ENCODE data around the gene PPOX.

- no peak for TF ChIP-seq CTCF (conservative IDR thresholded peaks at IDR 0.05)
- TF ChIP-seq EZH2 (IDR thresholded peaks at IDR 0.05; ENCODE audit: low read depth): no peak
These were observed 2.4 kb upstream of the PPOX start for GRCh38 chr1:161163793-161164192.
